ENCODE data around the gene GPC2.

The GPC2 gene

DNA sequence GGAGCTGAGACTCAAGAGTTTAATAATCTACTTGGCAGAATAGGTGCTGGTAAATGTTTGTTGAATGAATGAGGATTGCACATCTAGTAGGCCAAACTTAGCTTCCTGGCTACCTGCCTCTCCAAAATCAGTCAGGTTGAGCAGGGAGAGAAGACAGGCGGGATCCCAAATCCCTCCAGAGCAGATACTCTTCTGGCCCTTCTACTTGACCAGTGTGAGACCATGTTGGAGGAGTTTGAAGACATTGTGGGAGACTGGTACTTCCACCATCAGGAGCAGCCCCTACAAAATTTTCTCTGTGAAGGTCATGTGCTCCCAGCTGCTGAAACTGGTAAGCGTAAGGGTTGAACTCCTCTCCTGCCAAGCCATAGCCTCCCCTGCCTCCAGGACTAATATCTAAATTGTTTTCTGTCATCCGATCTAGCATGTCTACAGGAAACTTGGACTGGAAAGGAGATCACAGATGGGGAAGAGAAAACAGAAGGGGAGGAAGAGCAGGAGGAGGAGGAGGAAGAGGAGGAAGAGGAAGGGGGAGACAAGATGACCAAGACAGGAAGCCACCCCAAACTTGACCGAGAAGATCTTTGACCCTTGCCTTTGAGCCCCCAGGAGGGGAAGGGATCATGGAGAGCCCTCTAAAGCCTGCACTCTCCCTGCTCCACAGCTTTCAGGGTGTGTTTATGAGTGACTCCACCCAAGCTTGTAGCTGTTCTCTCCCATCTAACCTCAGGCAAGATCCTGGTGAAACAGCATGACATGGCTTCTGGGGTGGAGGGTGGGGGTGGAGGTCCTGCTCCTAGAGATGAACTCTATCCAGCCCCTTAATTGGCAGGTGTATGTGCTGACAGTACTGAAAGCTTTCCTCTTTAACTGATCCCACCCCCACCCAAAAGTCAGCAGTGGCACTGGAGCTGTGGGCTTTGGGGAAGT is 52.6 kb downstream of the GPC2 start:
- DNase-seq (ENCODE audit: low read depth in 3 of 3): no peak

DNA sequence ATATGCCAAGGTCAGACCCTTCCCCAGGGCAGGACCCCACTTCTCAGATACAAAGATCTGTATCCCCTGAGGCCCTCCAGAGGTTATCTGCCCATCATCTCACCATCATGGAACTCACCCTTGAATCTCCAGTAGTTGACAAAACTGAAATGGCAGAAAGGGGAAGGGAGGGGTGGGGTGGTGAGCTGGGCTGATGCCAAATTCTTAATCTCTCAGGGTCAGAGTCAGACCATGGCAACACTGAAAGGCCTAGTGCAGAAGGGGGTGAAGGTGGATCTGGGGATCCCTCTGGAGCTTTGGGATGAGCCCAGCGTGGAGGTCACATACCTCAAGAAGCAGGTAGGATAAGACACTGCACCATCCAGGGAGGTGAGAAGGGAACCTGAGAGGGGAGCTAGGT is 54.6 kb downstream of the GPC2 start:
- DNase-seq (ENCODE audit: low read depth in 3 of 3): no peak

DNA sequence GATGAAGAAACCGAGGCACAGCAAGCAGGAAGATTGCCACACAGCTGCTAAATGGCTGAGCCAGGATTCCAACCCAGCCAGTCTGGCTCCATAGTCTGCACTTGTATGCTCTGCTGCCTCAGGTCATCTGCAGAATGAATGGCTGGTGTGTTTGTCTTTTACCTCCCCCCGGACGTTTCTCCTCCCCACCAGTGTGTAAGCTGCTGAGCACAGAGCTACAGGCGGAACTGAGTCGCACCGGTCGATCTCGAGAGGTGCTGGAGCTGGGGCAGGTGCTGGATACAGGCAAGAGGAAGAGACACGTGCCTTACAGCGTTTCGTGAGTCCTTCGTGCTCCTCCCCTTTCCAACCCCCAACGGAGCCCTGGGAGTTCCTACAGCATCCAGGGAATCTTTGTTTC is 55.1 kb downstream of the GPC2 start:
- no peak for DNase-seq (ENCODE audit: low read depth in 3 of 3)

DNA sequence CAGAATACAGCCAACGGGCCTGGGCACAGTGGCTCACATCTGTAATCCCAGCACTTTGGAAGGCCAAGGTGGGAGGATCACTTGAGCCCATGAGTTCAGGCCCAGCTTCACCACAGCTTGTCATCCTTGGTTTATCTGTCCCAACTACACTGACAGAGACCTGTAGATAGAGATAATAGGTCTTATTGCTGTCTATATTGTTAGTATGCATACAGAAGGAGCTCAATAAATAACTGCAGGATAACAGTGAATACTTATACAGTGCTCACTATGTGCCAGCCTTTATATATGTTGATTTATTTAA is 56.5 kb downstream of the GPC2 start:
- DNase-seq (ENCODE audit: low read depth in 3 of 3): no peak

DNA sequence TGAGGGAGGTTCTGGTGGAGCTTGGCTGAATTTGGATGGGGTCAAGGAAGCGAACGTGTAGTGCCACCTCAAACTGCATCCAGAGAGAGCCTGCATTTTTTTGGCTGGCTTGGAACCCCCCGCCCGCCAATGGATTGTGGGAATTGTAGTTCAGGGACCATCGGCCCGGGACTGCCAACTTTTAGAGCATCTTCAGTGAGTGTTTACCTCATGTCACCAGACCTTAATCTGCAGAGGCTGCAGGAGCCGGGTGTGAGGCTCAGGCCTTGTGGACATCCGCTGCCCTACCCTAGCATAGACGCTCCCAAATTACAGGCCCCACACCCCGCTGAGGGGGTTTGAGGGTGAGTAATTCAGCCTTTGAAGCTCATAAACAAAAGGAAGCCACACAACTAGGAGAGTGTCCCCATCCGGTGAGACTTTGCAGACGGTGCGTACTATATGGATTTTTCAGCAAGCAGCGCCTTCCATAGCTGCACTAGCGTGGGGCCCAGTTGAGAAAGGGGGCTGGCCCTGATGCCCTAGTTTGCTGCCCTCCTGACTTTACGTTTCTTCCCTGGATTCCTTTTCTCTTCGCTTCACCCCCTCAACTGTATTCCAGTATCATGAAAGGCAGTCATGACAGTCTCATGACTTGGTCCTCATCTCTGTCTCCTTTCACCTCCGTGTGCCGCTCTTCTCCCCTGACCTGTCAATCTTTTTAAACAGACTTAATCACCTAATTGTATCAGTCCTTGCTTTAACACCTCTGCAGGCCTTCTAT is 57.0 kb downstream of the GPC2 start:
- DNase-seq (ENCODE audit: low read depth in 3 of 3): peak in 2 of 3 experiments; percentile 45 to 62
